Measurements from ENCODE around the gene BANF1. TPM values are rescaled to one million over a fixed set of nuclear protein-coding genes. Genes with fewer than 3 reads are reported as not detected.
"Not testable (repeated sequence)": the region's sequence is repeated elsewhere in the genome, so short reads cannot be mapped to it uniquely, and the experiment has no call there.

BANF1 gene
- total RNA-seq, 1 experiment from 2014 or later: 300 TPM

GRCh38 chr11:66022401-66023185 is 20.3 kb downstream of the BANF1 start:
- no TSS peak for BruUV-seq (replicated peaks)
- no peak overlapping the region; the same call in 1 of the 2 replicates for H3K4me3 ChIP-seq (ENCODE audit: low read depth, low read length)
- Mint-ChIP-seq H3K4me1 (ENCODE audit: low read depth, unreplicated experiment) (no peaks in the 10 kb centered on the region), H3K27me3 (ENCODE audit: insufficient read depth, unreplicated experiment) (peaks cover 3% of the 10 kb centered on the region), H3K36me3 (ENCODE audit: insufficient read depth, unreplicated experiment) (no peaks in the 10 kb centered on the region), H3K27ac (ENCODE audit: unreplicated experiment) (peak overlapping the region; percentile 40), H3K9me3 (ENCODE audit: unreplicated experiment) (no peaks in the 10 kb centered on the region), H3K4me3 (ENCODE audit: unreplicated experiment) (peak overlapping the region; percentile 63)
- POLR2A ChIA-PET: interaction anchor here (0.6 kb wide), 3 partner anchors 29 to 375 kb away, joined by 4 to 6 read pairs (median 5); partner anchors contain the start of genes FIBP and SF3B2
- intact Hi-C loops (cut with micrococcal nuclease; ENCODE audit: unreplicated experiment): loop anchor here (1.0 to 2.0 kb wide), 2 partner anchors 20 to 33 kb away; partner anchors contain the start of genes BANF1 and EIF1AD
- DNase-seq: peak; percentile 73 to 89
- H3K36me3 ChIP-seq (ENCODE audit: control insufficient read depth, insufficient read depth, low read length): no peaks in the 10 kb centered on the region
- TF ChIP-seq CTCF (IDR thresholded peaks at IDR 0.05; ENCODE audit: insufficient read depth in 1 of 2, low read depth in 1 of 2, low read length in 1 of 2, severe bottlenecking in 1 of 2, unreplicated experiment in 1 of 2): peak; percentile 96
- no peaks in the 10 kb centered on the region for H3K4me1 ChIP-seq
- no peaks in the 10 kb centered on the region for H3K27me3 ChIP-seq (replicated peaks; ENCODE audit: control insufficient read depth, insufficient read depth, low read length)
- CTCF ChIA-PET: interaction anchor here (0.5 to 1.5 kb wide), 14 partner anchors 9 to 664 kb away, joined by 3 to 8 read pairs (median 4); partner anchors contain the start of genes BANF1 and CCDC85B
- no peaks in the 10 kb centered on the region for H3K9me3 ChIP-seq

- H3K4me3 Mint-ChIP-seq (ENCODE audit: unreplicated experiment); H3K36me3 Mint-ChIP-seq (ENCODE audit: insufficient read depth, unreplicated experiment); POLR2A ChIA-PET; H3K27me3 ChIP-seq (replicated peaks; ENCODE audit: control insufficient read depth, insufficient read depth, low read length); H3K27me3 Mint-ChIP-seq (ENCODE audit: insufficient read depth, unreplicated experiment); H3K4me1 ChIP-seq; H3K9me3 Mint-ChIP-seq (ENCODE audit: unreplicated experiment); DNase-seq; H3K36me3 ChIP-seq (ENCODE audit: control insufficient read depth, insufficient read depth, low read length); BruUV-seq (replicated peaks); H3K4me3 ChIP-seq (ENCODE audit: low read depth, low read length); H3K9me3 ChIP-seq; H3K27ac Mint-ChIP-seq (ENCODE audit: unreplicated experiment); H3K4me1 Mint-ChIP-seq (ENCODE audit: low read depth, unreplicated experiment): not testable (repeated sequence)
- CTCF ChIA-PET: interaction anchor here (0.5 to 1.5 kb wide), 4 partner anchors 18 to 198 kb away, joined by 3 to 8 read pairs (median 4); partner anchors contain the start of gene CCDC85B
- intact Hi-C loops (cut with micrococcal nuclease; ENCODE audit: unreplicated experiment): loop anchor here (2.0 kb wide), 1 partner anchor 20 kb away; the partner anchor contains the start of genes BANF1 and EIF1AD
Measured at GRCh38 chr11:66023186-66023440, 20.8 kb downstream of the BANF1 start.

- no peak for DNase-seq
- Histone ChIP-seq H3K4me3 (ENCODE audit: low read depth, low read length) (no peak within 1 kb of the TSS), H3K36me3 (ENCODE audit: control insufficient read depth, insufficient read depth, low read length) (no peaks in the 10 kb centered on the region), H3K9me3 (no peaks in the 10 kb centered on the region), H3K27me3 (replicated peaks; ENCODE audit: control insufficient read depth, insufficient read depth, low read length) (no peaks in the 10 kb centered on the region), H3K4me1 (no peaks in the 10 kb centered on the region)
- intact Hi-C loops (cut with micrococcal nuclease; ENCODE audit: unreplicated experiment): no loop called here
- no peaks in the 10 kb centered on the region for H3K36me3 Mint-ChIP-seq (ENCODE audit: insufficient read depth, unreplicated experiment)
- ChIA-PET CTCF (no interaction called here), POLR2A (no interaction called here)
- no peak within 1 kb of the TSS for H3K27ac Mint-ChIP-seq (ENCODE audit: unreplicated experiment)
- H3K4me3 Mint-ChIP-seq (ENCODE audit: unreplicated experiment): no peak within 1 kb of the TSS
- H3K27me3 Mint-ChIP-seq (ENCODE audit: insufficient read depth, unreplicated experiment): peaks cover 3% of the 10 kb centered on the region
- H3K9me3 Mint-ChIP-seq (ENCODE audit: unreplicated experiment): no peaks in the 10 kb centered on the region
- BruUV-seq (replicated peaks): no TSS peak
- H3K4me1 Mint-ChIP-seq (ENCODE audit: low read depth, unreplicated experiment): no peaks in the 10 kb centered on the region
- TF ChIP-seq CTCF (IDR thresholded peaks at IDR 0.05; ENCODE audit: insufficient read depth in 1 of 2, low read depth in 1 of 2, low read length in 1 of 2, severe bottlenecking in 1 of 2, unreplicated experiment in 1 of 2): no peak
Measured at GRCh38 chr11:66026017-66026529, 23.8 kb downstream of the BANF1 start, which contains the start of gene CATSPER1. Gene CATSPER1 (minus strand): TSS chr11:66026479. CDS start chr11:66026379, 100 bp downstream.
